ENCODE measurements around the gene CLPTM1.
A peak's percentile ranks its signal among the peaks of the same experiment; 100 is the strongest.

Gene CLPTM1

DNA sequence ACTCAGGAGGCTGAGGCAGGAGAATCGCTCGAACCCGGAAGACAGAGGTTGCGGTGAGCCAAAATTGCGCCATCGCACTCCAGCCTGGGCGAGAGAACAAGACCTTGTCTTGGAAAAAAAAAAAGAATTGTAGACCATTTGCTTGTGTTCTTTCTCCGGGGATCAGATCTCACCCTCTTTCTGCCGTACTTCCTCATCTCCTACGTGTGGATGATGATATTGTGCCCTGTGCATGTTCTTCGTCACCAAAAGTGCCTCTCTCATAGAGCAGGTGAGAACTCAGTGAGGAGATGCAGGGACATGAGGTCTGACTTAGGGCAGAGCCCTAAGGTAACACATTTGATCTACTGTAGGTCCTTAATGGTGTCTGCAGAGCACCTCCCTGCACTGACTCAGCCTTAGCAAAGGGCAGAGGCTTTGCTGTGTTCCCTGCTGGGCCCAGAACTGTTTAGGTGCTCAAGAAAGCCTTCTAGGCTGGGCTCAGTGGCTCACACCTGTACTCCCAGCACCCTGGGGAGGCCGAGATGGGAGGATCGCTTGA lies 8.1 kb upstream of the CLPTM1 start:
- Histone ChIP-seq H3K9me3 (no peaks in the 10 kb centered on the region), H4K20me1 (no peaks in the 10 kb centered on the region), H3K9ac (no peak overlapping the region), H3K4me3 (no peak overlapping the region), H3K27ac (no peak overlapping the region), H3K4me2 (no peak overlapping the region), H3K36me3 (peaks cover 5% of the 10 kb centered on the region; the same call in 1 of the 2 replicates), H3K4me1 (peaks cover 42% of the 10 kb centered on the region), H3K27me3 (no peaks in the 10 kb centered on the region)
- no peak for TF ChIP-seq Cebpa-rat (IDR thresholded peaks at IDR 0.05)

DNA sequence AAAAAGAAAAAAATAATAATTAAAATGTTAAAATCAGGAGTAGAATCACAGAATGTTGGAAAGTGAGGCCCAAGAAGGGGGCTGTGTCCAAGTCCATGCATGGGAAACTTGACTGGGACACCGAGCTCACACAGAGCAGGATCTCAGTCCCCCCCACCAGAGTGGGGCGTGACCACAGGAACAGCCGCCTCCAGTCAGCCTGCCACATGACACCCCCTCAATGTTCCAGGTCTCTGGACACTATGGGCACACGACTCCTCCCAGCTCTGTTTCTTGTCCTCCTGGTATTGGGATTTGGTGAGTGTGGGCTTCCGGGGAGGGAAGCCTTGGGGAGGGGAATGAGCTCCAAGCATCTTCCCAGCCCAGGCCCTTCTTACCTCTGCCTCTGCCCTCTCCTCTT lies 6.9 kb upstream of the CLPTM1 start:
- no peak for TF ChIP-seq Cebpa-rat (IDR thresholded peaks at IDR 0.05)
- Histone ChIP-seq H3K4me1 (peaks cover 31% of the 10 kb centered on the region), H3K9me3 (no peaks in the 10 kb centered on the region), H3K4me2 (peak overlapping the region; percentile 64; the same call in 1 of the 2 replicates), H3K27me3 (no peaks in the 10 kb centered on the region), H3K36me3 (peaks cover 5% of the 10 kb centered on the region; the same call in 1 of the 2 replicates), H3K4me3 (no peak overlapping the region), H3K27ac (no peak overlapping the region), H3K9ac (no peak overlapping the region), H4K20me1 (no peaks in the 10 kb centered on the region)

DNA sequence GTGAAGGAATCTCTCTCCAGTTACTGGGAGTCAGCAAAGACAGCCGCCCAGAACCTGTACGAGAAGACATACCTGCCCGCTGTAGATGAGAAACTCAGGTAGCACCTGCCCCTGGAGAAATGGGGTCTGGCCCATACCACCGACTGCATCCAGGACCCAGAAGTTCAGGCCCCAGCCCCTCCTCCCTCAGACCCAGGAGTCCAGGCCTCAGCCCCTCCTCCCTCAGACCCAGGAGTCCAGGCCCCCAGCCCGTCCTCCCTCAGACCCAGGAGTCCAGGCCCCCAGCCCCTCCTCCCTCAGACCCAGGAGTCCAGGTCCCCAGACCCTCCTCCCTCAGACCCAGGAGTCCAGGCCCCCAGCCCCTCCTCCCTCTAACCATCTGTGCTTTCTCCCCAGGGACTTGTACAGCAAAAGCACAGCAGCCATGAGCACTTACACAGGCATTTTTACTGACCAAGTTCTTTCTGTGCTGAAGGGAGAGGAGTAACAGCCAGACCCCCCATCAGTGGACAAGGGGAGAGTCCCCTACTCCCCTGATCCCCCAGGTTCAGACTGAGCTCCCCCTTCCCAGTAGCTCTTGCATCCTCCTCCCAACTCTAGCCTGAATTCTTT lies 6.3 kb upstream of the CLPTM1 start:
- Histone ChIP-seq H4K20me1 (no peaks in the 10 kb centered on the region), H3K27me3 (no peaks in the 10 kb centered on the region), H3K27ac (peak overlapping the region; percentile 65), H3K9ac (peak overlapping the region; percentile 68), H3K36me3 (peaks cover 5% of the 10 kb centered on the region; the same call in 1 of the 2 replicates), H3K4me3 (no peak overlapping the region), H3K4me1 (peaks cover 31% of the 10 kb centered on the region), H3K9me3 (no peaks in the 10 kb centered on the region), H3K4me2 (peak overlapping the region; percentile 64)
- no peak for TF ChIP-seq Cebpa-rat (IDR thresholded peaks at IDR 0.05)

DNA sequence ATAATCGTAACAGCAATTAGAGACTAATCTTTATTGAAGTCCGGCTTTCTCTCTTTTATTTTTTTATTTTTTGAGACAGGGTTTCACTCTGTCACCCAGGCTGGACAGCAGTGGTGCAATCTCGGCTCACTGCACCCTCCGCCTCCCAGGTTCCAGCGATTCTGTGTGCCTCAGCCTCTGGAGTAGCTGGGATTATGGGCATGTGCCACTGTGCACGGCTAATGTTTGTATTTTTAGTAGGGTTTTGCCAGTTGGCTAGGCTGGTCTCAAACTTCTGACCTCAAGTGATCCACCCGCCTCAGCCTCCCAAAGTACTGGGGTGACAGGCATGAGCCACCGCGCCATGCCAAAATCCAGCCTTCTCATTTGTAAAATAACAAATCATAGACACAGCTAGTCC lies 5.6 kb upstream of the CLPTM1 start:
- Histone ChIP-seq H3K36me3 (peaks cover 5% of the 10 kb centered on the region; the same call in 1 of the 2 replicates), H3K9me3 (no peaks in the 10 kb centered on the region), H3K4me1 (peaks cover 30% of the 10 kb centered on the region), H3K4me3 (no peak overlapping the region), H3K27me3 (no peaks in the 10 kb centered on the region), H4K20me1 (no peaks in the 10 kb centered on the region), H3K27ac (peak overlapping the region; percentile 65), H3K9ac (peak overlapping the region; percentile 68), H3K4me2 (peak overlapping the region; percentile 64)
- TF ChIP-seq Cebpa-rat (IDR thresholded peaks at IDR 0.05), result no peak

DNA sequence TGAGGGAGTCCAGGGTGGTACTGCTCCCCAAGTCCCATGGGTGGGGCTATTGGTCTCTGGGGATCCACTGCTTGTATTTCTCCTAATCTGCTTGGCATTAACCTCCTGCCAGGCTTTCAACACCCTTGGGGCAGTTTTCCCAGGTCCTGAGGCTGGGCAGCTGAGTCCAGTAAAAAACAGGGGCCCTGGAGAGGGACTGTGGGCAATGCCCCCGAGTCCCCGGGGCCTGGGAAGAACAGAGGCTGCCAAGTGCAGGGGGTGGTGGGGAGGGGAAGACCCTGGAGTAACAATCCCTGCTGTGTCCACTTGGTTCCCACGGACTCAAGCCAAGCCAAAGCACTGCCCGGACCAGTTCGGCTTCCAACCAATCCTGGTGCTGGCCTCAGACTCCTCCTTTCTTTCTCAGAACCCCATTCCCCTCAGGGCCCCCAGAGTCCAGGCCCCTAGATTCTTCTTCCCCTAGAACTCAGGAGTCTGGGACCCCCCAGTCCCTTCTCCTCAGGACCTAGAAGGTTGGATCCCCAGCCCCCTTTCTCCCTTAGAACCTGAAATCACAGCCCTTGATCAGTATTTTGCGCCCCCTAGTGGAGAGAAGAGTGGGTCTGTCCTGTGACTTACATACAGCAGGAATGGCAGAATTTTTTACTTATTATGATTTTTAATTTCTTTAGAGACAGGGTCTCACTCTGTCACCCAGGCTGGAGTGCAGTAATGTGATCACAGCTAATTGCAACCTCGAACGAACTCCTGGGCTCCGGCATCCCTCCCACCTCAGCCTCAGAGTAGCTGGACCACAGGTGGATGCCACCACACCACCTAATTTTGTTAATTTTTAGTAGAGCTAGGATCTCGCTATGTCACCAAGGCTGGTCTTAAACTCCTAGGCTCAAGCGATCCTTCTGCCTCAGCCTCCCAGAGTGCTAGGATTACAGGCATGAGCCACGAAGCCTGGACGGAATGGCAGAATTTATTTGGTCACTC lies 3.7 kb upstream of the CLPTM1 start:
- H3K4me2 ChIP-seq, result no peak overlapping the region
- peaks cover 12% of the 10 kb centered on the region for H4K20me1 ChIP-seq
- no peaks in the 10 kb centered on the region for H3K27me3 ChIP-seq
- no peak for TF ChIP-seq Cebpa-rat (IDR thresholded peaks at IDR 0.05)
- no peak overlapping the region for H3K9ac ChIP-seq
- H3K4me3 ChIP-seq, result no peak overlapping the region
- H3K4me1 ChIP-seq, result peaks cover 36% of the 10 kb centered on the region
- peaks cover 5% of the 10 kb centered on the region; the same call in 1 of the 2 replicates for H3K36me3 ChIP-seq
- no peaks in the 10 kb centered on the region for H3K9me3 ChIP-seq
- no peak overlapping the region for H3K27ac ChIP-seq

DNA sequence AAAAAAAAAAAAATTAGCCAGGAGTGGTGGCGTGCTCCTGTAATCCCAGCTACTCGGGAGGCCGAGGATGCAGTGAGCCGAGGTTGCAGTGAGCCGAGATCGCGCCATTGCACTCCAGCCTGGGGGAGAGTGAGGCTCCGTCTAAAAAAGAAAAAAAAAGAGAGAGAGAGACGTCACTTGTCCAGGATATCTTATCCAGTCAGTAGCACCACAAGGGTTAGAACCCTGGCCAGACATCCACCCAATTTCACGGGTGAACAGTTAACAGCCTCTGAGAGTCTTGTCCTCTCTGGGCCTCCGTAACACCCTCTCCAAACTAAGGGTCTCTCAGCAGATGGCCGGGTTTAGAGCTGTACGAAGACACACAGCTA lies 917 bp upstream of the CLPTM1 start:
- TF ChIP-seq Cebpa-rat (IDR thresholded peaks at IDR 0.05), result no peak
- Histone ChIP-seq H3K9me3 (no peaks in the 10 kb centered on the region), H3K4me2 (peak overlapping the region; percentile 95), H3K4me1 (peaks cover 48% of the 10 kb centered on the region), H3K27me3 (no peaks in the 10 kb centered on the region), H3K9ac (peak overlapping the region; percentile 96), H3K27ac (peak overlapping the region; percentile 97), H3K4me3 (peak overlapping the region; percentile 92), H4K20me1 (peaks cover 40% of the 10 kb centered on the region), H3K36me3 (peaks cover 15% of the 10 kb centered on the region; the same call in 1 of the 2 replicates)

DNA sequence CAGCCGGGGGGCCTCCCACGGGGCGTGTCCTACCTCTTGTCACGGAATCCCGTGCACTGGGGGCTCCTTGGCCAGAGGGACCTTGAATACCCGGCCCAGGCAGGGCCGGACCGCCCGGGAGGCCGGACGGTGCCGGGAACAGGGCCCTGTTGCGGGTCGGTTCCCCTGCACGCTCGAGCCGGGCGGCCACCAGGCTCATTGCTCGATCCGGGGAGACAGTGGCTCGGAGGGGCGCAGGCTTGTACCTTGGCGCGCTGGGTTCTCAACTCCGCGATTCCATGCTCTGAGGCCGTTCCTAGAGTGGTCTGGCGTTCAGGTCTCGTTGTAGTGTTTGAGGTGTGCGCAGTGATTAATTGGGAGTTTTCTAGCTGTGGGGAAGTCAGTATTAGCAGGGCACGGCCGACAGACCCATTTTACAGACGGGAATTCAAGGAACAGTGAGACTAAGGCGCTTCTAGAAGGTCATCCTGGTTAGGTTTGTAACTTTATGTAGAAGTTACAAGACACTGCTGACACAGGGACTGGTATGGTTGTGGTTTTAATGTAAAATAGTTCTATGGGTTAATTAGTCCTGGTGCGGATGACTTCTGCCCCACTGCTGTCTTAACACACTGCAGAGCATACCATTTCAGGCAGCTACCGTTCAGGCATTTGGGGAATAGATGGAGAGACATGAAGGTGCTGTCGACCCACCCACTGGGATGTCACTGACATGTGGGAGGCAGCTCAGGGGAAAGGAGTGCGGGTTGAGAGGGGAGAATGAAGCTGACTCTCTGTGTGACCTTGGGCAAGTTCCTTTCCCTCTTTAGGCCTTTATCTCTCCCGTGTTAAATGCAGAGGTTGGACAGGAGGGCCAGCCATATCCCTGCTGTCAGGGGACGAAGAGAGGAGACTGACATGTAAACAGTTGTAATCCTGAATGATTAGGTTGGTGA lies 592 bp downstream of the CLPTM1 start:
- Histone ChIP-seq H3K27ac (peak overlapping the region; percentile 97), H3K4me2 (peak overlapping the region; percentile 89), H3K9ac (peak overlapping the region; percentile 96), H4K20me1 (peaks cover 55% of the 10 kb centered on the region), H3K27me3 (no peaks in the 10 kb centered on the region), H3K36me3 (peaks cover 26% of the 10 kb centered on the region), H3K9me3 (no peaks in the 10 kb centered on the region), H3K4me1 (peaks cover 52% of the 10 kb centered on the region), H3K4me3 (peak overlapping the region; percentile 92)
- TF ChIP-seq Cebpa-rat (IDR thresholded peaks at IDR 0.05), result no peak

DNA sequence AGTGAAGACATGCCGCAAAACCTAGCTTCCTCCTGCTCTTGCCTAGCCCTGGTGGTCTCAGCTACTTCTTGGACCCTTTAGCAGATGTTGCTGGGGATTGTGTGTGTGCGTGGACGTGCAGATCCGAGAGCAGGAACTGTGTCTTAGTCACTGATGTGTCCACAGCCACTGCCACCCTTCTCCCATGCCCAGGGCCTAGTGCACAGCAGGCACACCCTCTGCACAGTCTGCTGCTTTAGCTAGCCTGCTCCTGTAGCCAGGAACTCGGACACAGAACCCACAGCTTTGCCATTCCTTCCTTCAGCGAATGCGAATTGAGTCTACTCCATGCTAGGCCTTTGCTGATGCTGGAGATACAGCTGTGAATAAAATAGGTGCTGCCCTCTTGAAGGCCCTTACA lies 2.3 kb downstream of the CLPTM1 start:
- H3K27ac ChIP-seq, result peak overlapping the region; percentile 22; the same call in 1 of the 2 replicates
- H3K9ac ChIP-seq, result peak overlapping the region; percentile 96
- H3K4me1 ChIP-seq, result peaks cover 62% of the 10 kb centered on the region
- no peak for TF ChIP-seq Cebpa-rat (IDR thresholded peaks at IDR 0.05)
- H3K9me3 ChIP-seq, result no peaks in the 10 kb centered on the region
- H3K4me3 ChIP-seq, result no peak overlapping the region
- peaks cover 43% of the 10 kb centered on the region for H3K36me3 ChIP-seq
- peak overlapping the region; percentile 89 for H3K4me2 ChIP-seq
- no peaks in the 10 kb centered on the region for H3K27me3 ChIP-seq
- peaks cover 72% of the 10 kb centered on the region for H4K20me1 ChIP-seq

DNA sequence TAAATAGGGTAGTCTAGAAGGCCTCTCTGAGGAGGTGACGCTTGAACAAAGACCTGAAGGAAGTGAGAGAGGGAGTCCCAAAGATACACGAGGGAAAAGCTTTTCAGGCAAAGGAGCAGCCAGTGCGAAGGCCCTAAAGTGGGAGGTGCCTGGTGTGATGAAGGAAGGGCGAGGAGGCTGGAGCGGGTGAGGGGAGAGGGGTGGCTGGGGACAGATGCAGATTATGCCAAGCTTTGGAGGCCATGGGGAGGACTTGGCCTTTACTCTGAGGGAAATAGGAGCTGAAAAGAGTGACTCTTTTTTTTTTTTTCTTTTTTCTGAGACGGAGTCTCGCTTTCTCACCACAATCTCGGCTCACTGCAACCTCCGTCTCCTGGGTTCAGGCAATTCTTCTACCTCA lies 2.9 kb downstream of the CLPTM1 start:
- H3K9ac ChIP-seq, result peak overlapping the region; percentile 96; the same call in 1 of the 2 replicates
- peaks cover 74% of the 10 kb centered on the region for H4K20me1 ChIP-seq
- H3K9me3 ChIP-seq, result no peaks in the 10 kb centered on the region
- H3K27ac ChIP-seq, result peak overlapping the region; percentile 22; the same call in 1 of the 2 replicates
- no peak for TF ChIP-seq Cebpa-rat (IDR thresholded peaks at IDR 0.05)
- H3K4me2 ChIP-seq, result peak overlapping the region; percentile 89
- peaks cover 49% of the 10 kb centered on the region for H3K36me3 ChIP-seq
- H3K4me3 ChIP-seq, result no peak overlapping the region
- H3K4me1 ChIP-seq, result peaks cover 62% of the 10 kb centered on the region
- H3K27me3 ChIP-seq, result no peaks in the 10 kb centered on the region
